Measurements from ENCODE around the gene TTC39A. TPM values are rescaled to one million over a fixed set of nuclear protein-coding genes. Genes with fewer than 3 reads are reported as not detected.

The TTC39A gene
- total RNA-seq (2014; rRNA removed; shearing (Covaris generic)): 26.3 and 36.3 TPM in 2 replicates

- no peak for DNase-seq (ENCODE audit: low spot score)
These were observed at the start of gene TTC39A for GRCh38 chr1:51330331-51331201. TTC39A (minus strand) TSS chr1:51330562; CDS start chr1:51330477, 85 bp downstream.

- no peak for DNase-seq (ENCODE audit: low spot score)
These were observed 48.5 kb upstream of the TTC39A start for GRCh38 chr1:51378871-51379270.

GRCh38 chr1:51373898-51374297 lies 43.5 kb upstream of the TTC39A start:
- DNase-seq (ENCODE audit: low spot score): no peak

GRCh38 chr1:51372561-51372960 lies 42.2 kb upstream of the TTC39A start:
- DNase-seq (ENCODE audit: low spot score): no peak

GRCh38 chr1:51369171-51369570 lies 38.8 kb upstream of the TTC39A start:
- DNase-seq (ENCODE audit: low spot score): no peak

GRCh38 chr1:51365774-51366173 lies 35.4 kb upstream of the TTC39A start:
- DNase-seq (ENCODE audit: low spot score): no peak

GRCh38 chr1:51359879-51360278 lies 29.5 kb upstream of the TTC39A start:
- no peak for DNase-seq (ENCODE audit: low spot score)

GRCh38 chr1:51355382-51355781 lies 25.0 kb upstream of the TTC39A start:
- no peak for DNase-seq (ENCODE audit: low spot score)

- no peak for DNase-seq (ENCODE audit: low spot score)
These were observed 24.1 kb upstream of the TTC39A start for GRCh38 chr1:51354416-51354815.

- DNase-seq (ENCODE audit: low spot score): no peak
These were observed 21.5 kb upstream of the TTC39A start for GRCh38 chr1:51351907-51352306.

- no peak for DNase-seq (ENCODE audit: low spot score)
These were observed 19.5 kb upstream of the TTC39A start for GRCh38 chr1:51349862-51350261.

GRCh38 chr1:51348147-51348527 lies 17.8 kb upstream of the TTC39A start:
- DNase-seq (ENCODE audit: low spot score): no peak

GRCh38 chr1:51347398-51348146 lies 17.2 kb upstream of the TTC39A start:
- no peak for DNase-seq (ENCODE audit: low spot score)

GRCh38 chr1:51346086-51346942 lies 16.0 kb upstream of the TTC39A start:
- peak; percentile 22 for DNase-seq (ENCODE audit: low spot score)

- no peak for DNase-seq (ENCODE audit: low spot score)
These were observed 14.9 kb upstream of the TTC39A start for GRCh38 chr1:51345300-51345687.

- DNase-seq (ENCODE audit: low spot score): peak; percentile 52
These were observed 14.4 kb upstream of the TTC39A start for GRCh38 chr1:51344602-51345299.

- no peak for DNase-seq (ENCODE audit: low spot score)
These were observed 13.9 kb upstream of the TTC39A start for GRCh38 chr1:51344276-51344601.

- no peak for DNase-seq (ENCODE audit: low spot score)
These were observed 13.3 kb upstream of the TTC39A start for GRCh38 chr1:51343624-51344023.

GRCh38 chr1:51342591-51343206 lies 12.3 kb upstream of the TTC39A start:
- no peak for DNase-seq (ENCODE audit: low spot score)

- no peak for DNase-seq (ENCODE audit: low spot score)
These were observed 11.6 kb upstream of the TTC39A start for GRCh38 chr1:51341876-51342496.
